ENCODE measurements around the gene STXBP5.

DNA sequence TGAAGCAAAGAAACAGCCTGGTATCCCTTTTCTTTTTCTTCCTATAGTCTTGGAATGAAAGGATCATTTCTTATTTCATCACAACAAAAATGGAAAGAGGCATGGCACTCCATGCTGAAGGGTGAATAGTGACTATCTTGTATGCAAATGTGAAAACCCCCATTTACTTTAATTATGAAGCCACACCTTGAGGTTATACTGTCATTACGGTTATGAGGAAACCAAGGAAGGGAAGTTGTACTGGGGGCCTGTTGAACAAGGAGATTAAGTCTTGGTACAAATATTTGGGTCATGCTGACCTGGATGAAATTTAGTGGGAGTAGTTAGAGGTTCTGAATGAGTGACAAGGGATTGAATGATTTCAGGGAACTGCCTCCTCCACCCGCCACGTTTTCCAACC is 8.7 kb upstream of the STXBP5 start:
- TF ChIP-seq, protein P1, sequence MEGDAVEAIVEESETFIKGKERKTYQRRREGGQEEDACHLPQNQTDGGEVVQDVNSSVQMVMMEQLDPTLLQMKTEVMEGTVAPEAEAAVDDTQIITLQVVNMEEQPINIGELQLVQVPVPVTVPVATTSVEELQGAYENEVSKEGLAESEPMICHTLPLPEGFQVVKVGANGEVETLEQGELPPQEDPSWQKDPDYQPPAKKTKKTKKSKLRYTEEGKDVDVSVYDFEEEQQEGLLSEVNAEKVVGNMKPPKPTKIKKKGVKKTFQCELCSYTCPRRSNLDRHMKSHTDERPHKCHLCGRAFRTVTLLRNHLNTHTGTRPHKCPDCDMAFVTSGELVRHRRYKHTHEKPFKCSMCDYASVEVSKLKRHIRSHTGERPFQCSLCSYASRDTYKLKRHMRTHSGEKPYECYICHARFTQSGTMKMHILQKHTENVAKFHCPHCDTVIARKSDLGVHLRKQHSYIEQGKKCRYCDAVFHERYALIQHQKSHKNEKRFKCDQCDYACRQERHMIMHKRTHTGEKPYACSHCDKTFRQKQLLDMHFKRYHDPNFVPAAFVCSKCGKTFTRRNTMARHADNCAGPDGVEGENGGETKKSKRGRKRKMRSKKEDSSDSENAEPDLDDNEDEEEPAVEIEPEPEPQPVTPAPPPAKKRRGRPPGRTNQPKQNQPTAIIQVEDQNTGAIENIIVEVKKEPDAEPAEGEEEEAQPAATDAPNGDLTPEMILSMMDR (IDR thresholded peaks at IDR 0.05 in 4 of 5, conservative IDR thresholded peaks at IDR 0.05 in 1 of 5): no peak
- TF ChIP-seq POLR2A (IDR thresholded peaks at IDR 0.05): no peak
